IMR-90 (cell line): ENCODE data around the gene USP5. TPM values are rescaled to one million over a fixed set of nuclear protein-coding genes. Genes with fewer than 3 reads are reported as not detected.

Experiments
- ATAC-seq: fragments of 200-7000 bp; cut with Tn5 transposase; 2 replicates; pipeline ENCODE4 v1.9.1; 2020; ENCODE audit warnings: low read depth, mild to moderate bottlenecking, moderate library complexity
- BruUV-seq: library from RNA; stranded (reverse); fragments of 400-500 nt; replicated peaks from 2 replicates; lab custom pipeline; 2021; lab: Mats Ljungman, UMichigan
- CTCF ChIA-PET: fragments of 300-600 bp; formaldehyde crosslinking; extraction: SDS; loops from one replicate; lab custom pipeline; 2021; ENCODE audit warnings: antibody characterized with exemption; lab: Yijun Ruan, JAX
- POLR2A ChIA-PET: fragments of 300-600 bp; sonication (Branson Sonifier 250); formaldehyde crosslinking; loops from one replicate; lab custom pipeline; 2022; ENCODE audit warnings: antibody characterized with exemption; ENCODE audit not compliant: unreplicated experiment; lab: Charles Lee
- DNase-seq: peaks from one replicate; pipeline ENCODE4 v3.0.0; 2013
- H2AFZ ChIP-seq: replicated peaks from 2 replicates; pipeline ENCODE3; 2013; ENCODE audit warnings: low read length, mild to moderate bottlenecking; ENCODE audit not compliant: poor library complexity
- H2AK5ac ChIP-seq: 2 replicates; pipeline ENCODE4 v1.6.1; 2013; ENCODE audit warnings: low read depth, low read length, inconsistent platforms
- H2AK9ac ChIP-seq: replicated peaks from 2 replicates; pipeline ENCODE3; 2013; ENCODE audit warnings: mild to moderate bottlenecking, low read depth, low read length, moderate library complexity; ENCODE audit not compliant: poor library complexity
- H2BK120ac ChIP-seq: 2 replicates; pipeline ENCODE4 v1.6.1; 2013; ENCODE audit warnings: low read depth, low read length, inconsistent platforms
- H2BK15ac ChIP-seq: 3 replicates; pipeline ENCODE4 v1.6.1; 2013; ENCODE audit warnings: low read depth, low read length, inconsistent platforms
- H2BK20ac ChIP-seq: 2 replicates; pipeline ENCODE4 v1.6.1; 2013; ENCODE audit warnings: low read depth, mild to moderate bottlenecking, inconsistent platforms, low read length, moderate library complexity
- H2BK5ac ChIP-seq: 2 replicates; pipeline ENCODE4 v1.6.1; 2013; ENCODE audit warnings: mild to moderate bottlenecking, low read depth, low read length, inconsistent platforms; ENCODE audit not compliant: poor library complexity, severe bottlenecking
- H3K14ac ChIP-seq: replicated peaks from 2 replicates; pipeline ENCODE4 v1.6.1; 2013; ENCODE audit warnings: low read depth, low read length, inconsistent platforms
- H3K18ac ChIP-seq: 2 replicates; pipeline ENCODE4 v1.6.1; 2013; ENCODE audit warnings: low read depth, low read length, control low read depth
- H3K23ac ChIP-seq: 2 replicates; pipeline ENCODE4 v1.6.1; 2013; ENCODE audit warnings: low read depth, low read length, inconsistent platforms
- H3K27ac ChIP-seq: 2 replicates; pipeline ENCODE4 v1.5.1; 2013; ENCODE audit warnings: mild to moderate bottlenecking, control low read depth, low read length; ENCODE audit not compliant: insufficient read depth
- H3K27me3 ChIP-seq: 2 replicates; pipeline ENCODE4 v1.6.1; 2013; ENCODE audit warnings: low read length; ENCODE audit not compliant: control insufficient read depth, insufficient read depth
- H3K36me3 ChIP-seq: 2 replicates; pipeline ENCODE4 v1.6.1; 2013; ENCODE audit warnings: low read length, mixed read lengths; ENCODE audit not compliant: control insufficient read depth, insufficient read depth
- H3K4ac ChIP-seq: 2 replicates; pipeline ENCODE4 v1.6.1; 2013; ENCODE audit warnings: low read depth, low read length, inconsistent platforms
- H3K4me1 ChIP-seq: 2 replicates; pipeline ENCODE4 v1.6.1; 2013; ENCODE audit warnings: low read length, mixed read lengths; ENCODE audit not compliant: control insufficient read depth, insufficient read depth
- H3K4me2 ChIP-seq: 2 replicates; pipeline ENCODE4 v1.6.1; 2013; ENCODE audit warnings: low read depth, mild to moderate bottlenecking, control low read depth, low read length, moderate library complexity
- H3K4me3 ChIP-seq: 2 replicates; pipeline ENCODE4 v1.5.1; 2013; ENCODE audit warnings: low read depth, mild to moderate bottlenecking, control low read depth, low read length, moderate library complexity; ENCODE audit not compliant: insufficient read depth
- H3K56ac ChIP-seq: 2 replicates; pipeline ENCODE4 v1.6.1; 2013; ENCODE audit warnings: low read length, inconsistent platforms; ENCODE audit not compliant: insufficient read depth; ENCODE audit errors: extremely low read depth
- H3K79me1 ChIP-seq, 2 experiments: 2 replicates each; pipeline ENCODE4 v1.6.1; 2013; ENCODE audit warnings: low read length in 2 of 2, inconsistent platforms in 1 of 2, low read depth in 1 of 2
- H3K9ac ChIP-seq: 2 replicates; pipeline ENCODE4 v1.6.1; 2013; ENCODE audit warnings: low read depth, low read length, control low read depth
- H3K9me1 ChIP-seq: 2 replicates; pipeline ENCODE4 v1.6.1; 2013; ENCODE audit warnings: low read length, inconsistent platforms; ENCODE audit not compliant: insufficient read depth
- H3K9me3 ChIP-seq: 2 replicates; pipeline ENCODE4 v1.6.1; 2013; ENCODE audit warnings: low read length; ENCODE audit not compliant: control insufficient read depth, insufficient read depth
- H4K20me1 ChIP-seq: 2 replicates; pipeline ENCODE4 v1.6.1; 2013; ENCODE audit warnings: low read length, inconsistent platforms; ENCODE audit not compliant: insufficient read depth
- H4K5ac ChIP-seq: 2 replicates; pipeline ENCODE4 v1.6.1; 2013; ENCODE audit warnings: mild to moderate bottlenecking, low read depth, low read length, control low read depth
- H4K8ac ChIP-seq, 2 experiments: 2 replicates each; pipeline ENCODE4 v1.6.1; 2013; ENCODE audit warnings: low read depth in 2 of 2, low read length in 2 of 2, control low read depth in 1 of 2, inconsistent platforms in 1 of 2
- H4K91ac ChIP-seq: 2 replicates; pipeline ENCODE4 v1.6.1; 2013; ENCODE audit warnings: low read depth, low read length, inconsistent platforms; ENCODE audit not compliant: insufficient read depth
- BHLHE40 ChIP-seq: fragments of 150-350 bp; IDR thresholded peaks from 2 replicates; pipeline ENCODE4 v1.6.1; 2016; ENCODE audit warnings: mild to moderate bottlenecking, low read depth, low read length
- CEBPB ChIP-seq: IDR thresholded peaks from 2 replicates; pipeline ENCODE4 v1.6.1; 2012; ENCODE audit warnings: low read depth, low read length, improper control_type of control experiment
- CHD1 ChIP-seq: IDR thresholded peaks from 2 replicates; pipeline ENCODE4 v1.6.1; 2012; ENCODE audit warnings: low read depth, low read length, improper control_type of control experiment
- MAFK ChIP-seq: IDR thresholded peaks from 2 replicates; pipeline ENCODE4 v1.6.1; 2012; ENCODE audit warnings: low read depth, low read length, improper control_type of control experiment
- MAZ ChIP-seq: IDR thresholded peaks from 2 replicates; pipeline ENCODE4 v1.6.1; 2012; ENCODE audit warnings: low read depth, mild to moderate bottlenecking, low read length, improper control_type of control experiment, moderate library complexity, borderline replicate concordance
- NFE2L2 ChIP-seq: fragments of 150-350 bp; IDR thresholded peaks from 2 replicates; pipeline ENCODE4 v1.6.1; 2016; ENCODE audit warnings: low read depth, mild to moderate bottlenecking, low read length
- RAD21 ChIP-seq: IDR thresholded peaks from 2 replicates; pipeline ENCODE4 v1.6.1; 2012; ENCODE audit warnings: low read length, improper control_type of control experiment
- RCOR1 ChIP-seq: IDR thresholded peaks from 2 replicates; pipeline ENCODE4 v1.6.1; 2012; ENCODE audit warnings: mild to moderate bottlenecking, low read length, improper control_type of control experiment; ENCODE audit not compliant: insufficient replicate concordance
- RFX5 ChIP-seq: IDR thresholded peaks from 2 replicates; pipeline ENCODE4 v1.8.0; 2012; ENCODE audit warnings: low read depth, mild to moderate bottlenecking, low read length, moderate library complexity
- SMC3 ChIP-seq: fragments of 150-350 bp; IDR thresholded peaks from 2 replicates; pipeline ENCODE4 v1.6.1; 2016; ENCODE audit warnings: low read depth, mild to moderate bottlenecking, antibody characterized with exemption, low read length, moderate library complexity
- WGBS, 2 experiments: methylation state at CpG; one replicate each; pipeline versions ENCODE4 v1.1.5 to v1.1.7; 2013; ENCODE audit warnings: missing lambda C conversion rate in 2 of 2; ENCODE audit not compliant: insufficient read length in 1 of 2; ENCODE audit errors: extremely low coverage in 2 of 2; 5-methylcytosine and 5-hydroxymethylcytosine counted together
- dilution Hi-C: fragments of 300-500 bp; cut with HindIII; formaldehyde crosslinking; loops from one replicate; pipeline ENCODE4 v1.14.3; 2018; ENCODE audit warnings: low sequenced_read_pairs; ENCODE audit not compliant: unreplicated experiment
- in situ Hi-C: fragments of 300-500 bp; cut with MboI; formaldehyde crosslinking; loops from 3 replicates; pipeline ENCODE4 v1.14.3; 2019; ENCODE audit warnings: low sequenced_read_pairs, inconsistent platforms, mixed read lengths
- intact Hi-C: fragments of 100-400 bp; cut with micrococcal nuclease; formaldehyde crosslinking; loops from 2 replicates; pipeline ENCODE4 v1.10.0; 2022
- polyA plus RNA-seq, 3 experiments: library from polyadenylated mRNA; depleted of rRNA; stranded (reverse); fragments of >200 nt; gene quantifications; 2 replicates each; pipeline ENCODE4 v1.2.3, GENCODE V29; 2012; ENCODE audit warnings: low replicate concordance in 1 of 3
- total RNA-seq: library from RNA; depleted of rRNA; stranded (reverse); fragments of >200 nt; gene quantifications from 2 replicates; pipeline ENCODE4 v1.2.3, GENCODE V29; 2012
- TF ChIP-seq, protein P1 (sequence below): conservative IDR thresholded peaks from 2 replicates; pipeline ENCODE4 v1.5.1; 2012; ENCODE audit warnings: mild to moderate bottlenecking, low read depth, low read length, improper control_type of control experiment
- TF ChIP-seq, protein P2 (sequence below): fragments of 150-350 bp; IDR thresholded peaks from 2 replicates; pipeline ENCODE4 v1.6.1; 2017; ENCODE audit warnings: mild to moderate bottlenecking, antibody characterized with exemption, low read length, low read depth
- TF ChIP-seq, protein P3 (sequence below): fragments of 150-350 bp; IDR thresholded peaks from 2 replicates; pipeline ENCODE4 v1.6.1; 2016; ENCODE audit warnings: low read depth, mild to moderate bottlenecking, low read length, moderate library complexity, borderline replicate concordance

USP5 gene
- total and polyA plus RNA-seq, 2 of the 4 experiments (the other 2 are of a cell fraction) = 69.7 to 125 TPM

DNA sequence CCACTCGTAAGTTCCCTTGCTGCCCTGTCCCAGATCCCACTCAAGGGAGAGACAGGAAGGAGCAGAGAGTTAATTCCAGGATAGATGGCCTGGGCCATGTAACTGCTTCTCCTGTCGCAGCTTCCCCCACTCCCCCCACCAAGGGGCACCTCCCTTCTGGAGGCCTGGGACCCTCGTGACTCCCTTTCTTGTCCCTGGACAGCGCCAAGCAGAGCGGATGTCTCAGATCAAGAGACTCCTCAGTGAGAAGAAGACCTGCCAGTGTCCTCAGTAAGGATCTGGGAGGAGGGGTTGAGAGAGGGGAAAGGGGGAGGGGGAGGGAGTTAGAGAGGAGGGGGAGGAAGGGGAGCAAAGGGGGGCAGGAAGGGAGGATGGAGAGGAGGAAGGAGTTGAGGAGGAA is 33.3 kb upstream of the USP5 start:
- Histone ChIP-seq H4K20me1 (no peaks in the 10 kb centered on the region), H3K36me3 (peaks cover 3% of the 10 kb centered on the region), H3K9me3 (no peaks in the 10 kb centered on the region), H3K4me1 (peaks cover 10% of the 10 kb centered on the region; the same call in 1 of the 2 replicates), H2BK20ac (no peak overlapping the region), H4K91ac (no peak overlapping the region), H3K27me3 (peaks cover 4% of the 10 kb centered on the region; the same call in 1 of the 2 replicates), H3K4me3 (no peak overlapping the region), H3K18ac (no peak overlapping the region), H3K4ac (no peak overlapping the region), H3K56ac (no peak overlapping the region), H3K9ac (no peak overlapping the region), H4K8ac (no peak overlapping the region), H3K27ac (no peak overlapping the region), H3K9me1 (peaks cover 4% of the 10 kb centered on the region; the same call in 1 of the 2 replicates), H2BK5ac (no peak overlapping the region), H2BK120ac (no peak overlapping the region), H2AK9ac (no peak overlapping the region), H3K79me1 (peaks cover 0 to 3% of the 10 kb centered on the region in 2 experiments; a peak in 1 of 4 replicates), H2BK15ac (no peak overlapping the region), H3K23ac (no peak overlapping the region), H4K5ac (no peak overlapping the region), H2AK5ac (no peak overlapping the region), H3K4me2 (no peak overlapping the region), H2AFZ (no peak overlapping the region), H3K14ac (no peak overlapping the region)
- intact Hi-C loops (no loop called here), in situ Hi-C loops (no loop called here), dilution Hi-C loops (no loop called here)
- ChIA-PET CTCF (no interaction called here), POLR2A (no interaction called here)
- DNase-seq (no peak), ATAC-seq (no peak)
- WGBS, 2 experiments = no CpG with 5 or more reads among the region's 5 CpGs
- TF ChIP-seq CEBPB (no peak), BHLHE40 (no peak), RFX5 (no peak), RCOR1 (no peak), SMC3 (no peak), MAZ (no peak), MAFK (no peak), CHD1 (no peak), NFE2L2 (no peak), RAD21 (no peak)
- TF ChIP-seq, protein P1, sequence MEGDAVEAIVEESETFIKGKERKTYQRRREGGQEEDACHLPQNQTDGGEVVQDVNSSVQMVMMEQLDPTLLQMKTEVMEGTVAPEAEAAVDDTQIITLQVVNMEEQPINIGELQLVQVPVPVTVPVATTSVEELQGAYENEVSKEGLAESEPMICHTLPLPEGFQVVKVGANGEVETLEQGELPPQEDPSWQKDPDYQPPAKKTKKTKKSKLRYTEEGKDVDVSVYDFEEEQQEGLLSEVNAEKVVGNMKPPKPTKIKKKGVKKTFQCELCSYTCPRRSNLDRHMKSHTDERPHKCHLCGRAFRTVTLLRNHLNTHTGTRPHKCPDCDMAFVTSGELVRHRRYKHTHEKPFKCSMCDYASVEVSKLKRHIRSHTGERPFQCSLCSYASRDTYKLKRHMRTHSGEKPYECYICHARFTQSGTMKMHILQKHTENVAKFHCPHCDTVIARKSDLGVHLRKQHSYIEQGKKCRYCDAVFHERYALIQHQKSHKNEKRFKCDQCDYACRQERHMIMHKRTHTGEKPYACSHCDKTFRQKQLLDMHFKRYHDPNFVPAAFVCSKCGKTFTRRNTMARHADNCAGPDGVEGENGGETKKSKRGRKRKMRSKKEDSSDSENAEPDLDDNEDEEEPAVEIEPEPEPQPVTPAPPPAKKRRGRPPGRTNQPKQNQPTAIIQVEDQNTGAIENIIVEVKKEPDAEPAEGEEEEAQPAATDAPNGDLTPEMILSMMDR = no peak
- TF ChIP-seq, protein P2, sequence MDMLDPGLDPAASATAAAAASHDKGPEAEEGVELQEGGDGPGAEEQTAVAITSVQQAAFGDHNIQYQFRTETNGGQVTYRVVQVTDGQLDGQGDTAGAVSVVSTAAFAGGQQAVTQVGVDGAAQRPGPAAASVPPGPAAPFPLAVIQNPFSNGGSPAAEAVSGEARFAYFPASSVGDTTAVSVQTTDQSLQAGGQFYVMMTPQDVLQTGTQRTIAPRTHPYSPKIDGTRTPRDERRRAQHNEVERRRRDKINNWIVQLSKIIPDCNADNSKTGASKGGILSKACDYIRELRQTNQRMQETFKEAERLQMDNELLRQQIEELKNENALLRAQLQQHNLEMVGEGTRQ = no peak
- TF ChIP-seq, protein P3, sequence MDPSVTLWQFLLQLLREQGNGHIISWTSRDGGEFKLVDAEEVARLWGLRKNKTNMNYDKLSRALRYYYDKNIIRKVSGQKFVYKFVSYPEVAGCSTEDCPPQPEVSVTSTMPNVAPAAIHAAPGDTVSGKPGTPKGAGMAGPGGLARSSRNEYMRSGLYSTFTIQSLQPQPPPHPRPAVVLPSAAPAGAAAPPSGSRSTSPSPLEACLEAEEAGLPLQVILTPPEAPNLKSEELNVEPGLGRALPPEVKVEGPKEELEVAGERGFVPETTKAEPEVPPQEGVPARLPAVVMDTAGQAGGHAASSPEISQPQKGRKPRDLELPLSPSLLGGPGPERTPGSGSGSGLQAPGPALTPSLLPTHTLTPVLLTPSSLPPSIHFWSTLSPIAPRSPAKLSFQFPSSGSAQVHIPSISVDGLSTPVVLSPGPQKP = no peak
- BruUV-seq = no TSS peak
